Measurements from ENCODE around the gene ASXL2. TPM values are rescaled to one million over a fixed set of nuclear protein-coding genes. Genes with fewer than 3 reads are reported as not detected.
"Not testable (repeated sequence)": the region's sequence is repeated elsewhere in the genome, so short reads cannot be mapped to it uniquely, and the experiment has no call there.

ASXL2 gene
- total RNA-seq, 4 donors from 2014 or later, result 15.4 to 19.7 (median 17.6) TPM

GRCh38 chr2:25838152-25838756 lies 40.0 kb downstream of the ASXL2 start:
- ATAC-seq (ENCODE audit: low FRiP score) (no peak), DNase-seq (ENCODE audit: low spot score) (no peak)
- no peak for TF ChIP-seq CTCF (IDR thresholded peaks at IDR 0.05)

GRCh38 chr2:25835906-25836305 lies 42.4 kb downstream of the ASXL2 start:
- TF ChIP-seq CTCF (IDR thresholded peaks at IDR 0.05), result no peak
- DNase-seq (ENCODE audit: low spot score), result no peak
- ATAC-seq (ENCODE audit: low FRiP score), result no peak

GRCh38 chr2:25833566-25833965 lies 44.7 kb downstream of the ASXL2 start:
- no peak for DNase-seq (ENCODE audit: low spot score)
- no peak for ATAC-seq (ENCODE audit: low FRiP score)
- no peak for TF ChIP-seq CTCF (IDR thresholded peaks at IDR 0.05)

GRCh38 chr2:25832897-25833296 lies 45.4 kb downstream of the ASXL2 start:
- no peak for TF ChIP-seq CTCF (IDR thresholded peaks at IDR 0.05)
- ATAC-seq (ENCODE audit: low FRiP score) (no peak), DNase-seq (ENCODE audit: low spot score) (no peak)

GRCh38 chr2:25831746-25832449 lies 46.4 kb downstream of the ASXL2 start:
- TF ChIP-seq CTCF (IDR thresholded peaks at IDR 0.05), result no peak
- ATAC-seq (ENCODE audit: low FRiP score), result no peak
- no peak for DNase-seq (ENCODE audit: low spot score)

GRCh38 chr2:25829828-25830227 lies 48.5 kb downstream of the ASXL2 start:
- ATAC-seq (ENCODE audit: low FRiP score), result no peak
- TF ChIP-seq CTCF (IDR thresholded peaks at IDR 0.05), result no peak
- no peak for DNase-seq (ENCODE audit: low spot score)

GRCh38 chr2:25829377-25829704 lies 48.9 kb downstream of the ASXL2 start:
- DNase-seq (ENCODE audit: low spot score) (no peak), ATAC-seq (ENCODE audit: low FRiP score) (no peak)
- TF ChIP-seq CTCF (IDR thresholded peaks at IDR 0.05), result no peak

- ATAC-seq (ENCODE audit: low FRiP score), result not testable (repeated sequence)
Observed at GRCh38 chr2:25828532-25829376, 49.5 kb downstream of the ASXL2 start.

More at GRCh38 chr2:25828532-25829376, 49.5 kb downstream of the ASXL2 start:
- DNase-seq (ENCODE audit: low spot score), result not testable (repeated sequence)

Measured in omental fat pad (tissue), 4 donors.